Fibroblast of skin of back (primary cell): ENCODE measurements around the gene SNX6.
"Not testable (repeated sequence)": the region's sequence is repeated elsewhere in the genome, so short reads cannot be mapped to it uniquely, and the experiment has no call there.

Experiments used
- DNase-seq: peaks from one replicate; pipeline ENCODE4 v3.0.0-alpha.2; 2013

The SNX6 gene

GRCh38 chr14:34520304-34520970 is 109.5 kb downstream of the SNX6 start:
- not testable (repeated sequence) for DNase-seq
